Erythroblast (primary cell): ENCODE data around the gene EVI5.

Experiments used
- GATA1 ChIP-seq: IDR thresholded peaks from 2 replicates; pipeline ENCODE4 v1.6.1; 2011; ENCODE audit warnings: low read depth, mild to moderate bottlenecking, control low read depth, low read length, moderate library complexity
- POLR2A ChIP-seq: IDR thresholded peaks from 2 replicates; pipeline ENCODE4 v1.6.1; 2011; ENCODE audit warnings: mild to moderate bottlenecking, low read length

GRCh38 chr1:92485381-92486250 is 299.3 kb downstream of the EVI5 start:
- TF ChIP-seq POLR2A, result no peak
- no peak for TF ChIP-seq GATA1
